Activated CD4-positive, alpha-beta T cell treated with anti-CD3 and anti-CD28 coated beads for 1 hour (primary cell): ENCODE data around the gene CDK5R2.

Experiments
- DNase-seq: peaks from one replicate; pipeline ENCODE4 v3.0.0-alpha.2; 2020

Gene CDK5R2

GRCh38 chr2:218990612-218991011, 31.1 kb downstream of the CDK5R2 start:
- DNase-seq, result no peak

- no peak for DNase-seq
Observed at GRCh38 chr2:218991674-218992168, 32.3 kb downstream of the CDK5R2 start.

DNA sequence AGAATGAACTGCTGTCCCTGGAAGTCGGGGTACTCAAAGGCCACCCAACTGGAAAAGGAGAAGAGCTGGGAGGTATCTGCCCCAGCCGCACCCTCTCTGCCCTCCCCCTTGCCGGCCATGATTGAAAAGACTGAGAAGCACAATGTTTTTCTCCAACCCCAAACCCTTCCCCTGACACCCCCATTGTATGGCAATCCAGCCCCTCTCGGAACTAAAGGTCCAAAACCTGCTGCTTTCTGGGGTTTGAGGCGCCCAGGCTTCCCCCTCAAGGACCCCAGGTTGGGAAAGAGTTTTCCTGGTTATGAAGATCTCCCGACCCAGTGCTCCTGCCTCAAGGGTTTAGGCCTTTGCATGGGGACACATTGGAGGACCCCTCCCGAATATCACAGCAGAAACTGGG, 32.7 kb downstream of the CDK5R2 start:
- no peak for DNase-seq

- DNase-seq, result no peak
Observed at GRCh38 chr2:218992703-218993344, 33.4 kb downstream of the CDK5R2 start.

GRCh38 chr2:218993345-218994315, 34.2 kb downstream of the CDK5R2 start, which contains the start of gene CRYBA2:
CRYBA2 (minus strand) TSS chr2:218993422; CDS start chr2:218993176, 246 bp downstream.
- DNase-seq, result no peak

DNA sequence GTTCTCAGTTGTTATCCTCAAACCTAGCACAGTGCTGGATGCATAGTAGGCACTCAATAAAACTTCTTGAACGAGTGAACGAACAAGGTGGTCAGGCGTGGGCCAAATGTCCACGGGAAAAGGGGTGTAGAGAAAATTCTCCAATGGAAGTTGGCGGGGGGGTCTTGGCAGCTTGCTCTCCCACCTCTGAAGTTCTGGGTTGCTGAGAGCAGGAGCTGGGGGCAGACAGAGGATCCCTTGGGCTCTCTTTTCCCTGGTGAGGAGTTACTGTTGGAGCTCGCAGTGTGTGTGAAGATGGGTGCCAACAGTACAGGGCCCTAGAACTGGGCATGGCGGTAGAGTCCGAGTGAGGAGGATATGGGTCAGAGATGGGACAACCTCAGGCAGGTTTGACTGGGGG, 36.1 kb downstream of the CDK5R2 start:
- no peak for DNase-seq

DNA sequence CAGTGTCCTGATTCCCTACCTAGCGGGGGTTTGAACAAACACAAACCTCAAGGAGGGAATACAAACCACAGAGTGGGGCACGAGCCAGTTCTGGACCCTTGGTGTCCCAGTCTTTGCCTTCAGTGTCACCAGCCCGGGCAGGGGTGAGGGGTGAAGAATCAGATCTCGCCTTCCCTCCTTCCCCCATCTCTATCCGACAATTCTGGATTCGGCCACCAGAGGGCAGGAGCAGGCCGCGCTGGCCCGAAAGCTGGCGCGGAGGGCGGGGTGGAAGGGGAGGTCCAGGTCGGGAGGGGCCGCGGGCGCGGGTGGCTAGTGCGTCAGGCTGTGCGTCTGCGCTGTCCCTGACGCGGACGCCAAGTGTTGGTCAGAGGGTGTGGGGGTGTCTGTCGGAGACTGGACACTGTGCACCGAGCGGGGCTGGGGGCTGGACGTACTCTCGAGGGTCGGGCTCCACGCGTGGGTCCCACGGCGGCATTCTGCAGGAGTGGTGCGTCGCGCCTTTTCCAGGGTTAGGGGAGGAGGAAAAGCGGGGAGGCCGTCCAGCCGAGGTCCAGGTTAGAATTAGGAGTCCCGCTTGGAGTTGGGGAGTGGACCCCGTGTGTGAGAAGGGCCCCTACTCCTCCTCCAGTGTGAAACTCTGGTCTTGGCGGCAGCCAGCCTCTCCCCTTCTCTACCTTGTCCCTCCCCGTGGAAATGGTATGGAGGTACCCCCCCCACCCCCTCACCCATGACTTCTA, 36.7 kb downstream of the CDK5R2 start:
- peak; percentile 62 for DNase-seq

DNA sequence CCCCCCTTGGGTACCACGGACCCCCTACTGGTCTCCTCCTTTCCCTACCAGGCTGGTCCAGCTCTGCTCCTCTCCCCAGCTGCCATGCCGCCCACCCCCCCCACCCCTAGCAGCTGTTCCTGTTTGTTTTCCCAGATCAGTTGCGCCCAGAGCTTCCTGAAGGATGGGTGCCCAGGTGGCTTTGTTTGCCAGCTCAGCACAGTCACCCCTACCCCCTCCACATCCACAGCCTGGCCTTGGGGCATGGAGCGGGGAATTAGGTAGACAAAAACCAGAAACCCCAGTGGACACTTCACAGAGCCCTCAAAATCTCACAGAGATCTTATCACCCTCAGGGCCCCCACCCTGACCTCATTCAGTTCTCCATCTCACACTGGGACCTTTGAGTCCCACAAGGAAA, 37.5 kb downstream of the CDK5R2 start:
- no peak for DNase-seq

GRCh38 chr2:218997731-218998130, 38.3 kb downstream of the CDK5R2 start:
- no peak for DNase-seq

- DNase-seq, result no peak
Observed at GRCh38 chr2:218998414-218999002, 39.0 kb downstream of the CDK5R2 start.

DNA sequence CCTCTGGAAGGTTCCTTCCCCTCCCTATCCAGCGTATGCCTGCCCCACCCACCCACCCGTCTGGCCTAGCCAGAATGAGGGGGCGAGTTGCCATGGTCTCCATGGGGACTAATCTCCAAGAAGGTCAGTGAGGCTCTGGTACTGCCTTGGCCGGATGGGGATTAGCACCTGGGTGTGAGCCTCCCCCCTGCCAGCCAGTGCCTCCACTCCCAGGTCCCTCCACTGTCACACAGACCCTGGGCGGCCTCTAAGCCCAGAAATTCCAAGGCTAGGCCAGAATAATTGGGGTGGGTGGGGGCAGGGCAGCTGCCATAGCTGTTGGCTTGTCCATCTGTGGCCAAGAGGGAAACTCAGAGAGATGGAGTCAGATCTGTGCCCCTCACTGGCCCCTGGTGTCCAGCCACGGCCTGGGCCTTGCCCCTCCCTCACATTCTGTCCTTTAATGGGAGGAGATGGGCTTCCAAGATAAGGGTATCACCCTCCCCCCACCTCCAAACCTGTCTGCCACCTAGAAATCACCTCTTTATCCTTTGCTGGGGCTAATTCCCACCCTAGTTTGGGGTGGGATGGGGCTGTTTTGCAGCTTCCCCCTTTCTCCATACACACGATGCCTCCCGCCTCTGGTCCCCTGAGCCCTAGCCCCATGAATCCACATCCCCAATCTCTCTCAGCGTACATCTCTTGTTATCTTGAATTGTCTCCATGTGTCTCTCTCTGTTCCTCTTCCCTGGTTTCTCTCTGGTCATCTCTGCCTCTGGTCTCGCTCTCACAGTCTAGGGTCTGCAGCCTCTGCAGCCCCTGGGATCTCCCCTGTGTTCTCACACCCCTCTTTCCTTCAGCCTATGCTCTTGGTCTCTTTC, 39.8 kb downstream of the CDK5R2 start:
- DNase-seq, result no peak

DNA sequence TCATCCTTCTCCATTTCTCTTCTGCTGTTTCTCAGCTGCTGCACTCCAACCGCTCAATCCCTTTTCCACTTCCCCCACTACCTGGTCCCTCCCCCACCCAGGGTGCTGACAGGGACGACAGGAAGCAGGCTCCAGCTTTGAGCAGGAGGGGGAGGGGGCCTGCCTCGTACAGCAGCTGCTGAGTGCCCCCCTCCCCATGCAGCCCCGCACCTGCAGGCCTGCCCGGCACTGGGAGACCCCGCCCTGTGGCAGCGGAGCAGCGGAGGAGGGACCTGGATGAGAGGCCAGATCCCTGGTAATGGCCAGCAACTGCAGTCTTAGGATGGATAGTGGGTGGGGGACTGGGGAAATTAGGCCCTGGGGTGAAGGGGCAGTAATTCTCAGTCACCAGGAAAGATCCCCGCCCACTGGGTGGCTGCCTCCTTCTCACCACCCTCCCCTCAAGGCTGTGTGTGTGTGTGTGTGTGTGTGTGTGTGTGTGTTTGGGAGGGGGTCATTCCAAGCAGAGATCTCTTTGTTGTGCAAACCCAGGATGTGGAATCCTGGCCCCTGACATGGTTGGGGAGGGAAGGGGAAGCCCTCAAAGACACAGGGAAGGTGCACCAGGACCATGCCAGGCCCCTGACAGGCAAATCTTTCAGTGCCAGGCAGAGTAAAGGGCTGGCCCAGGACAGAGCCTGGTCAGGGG, 40.6 kb downstream of the CDK5R2 start:
- no peak for DNase-seq

DNA sequence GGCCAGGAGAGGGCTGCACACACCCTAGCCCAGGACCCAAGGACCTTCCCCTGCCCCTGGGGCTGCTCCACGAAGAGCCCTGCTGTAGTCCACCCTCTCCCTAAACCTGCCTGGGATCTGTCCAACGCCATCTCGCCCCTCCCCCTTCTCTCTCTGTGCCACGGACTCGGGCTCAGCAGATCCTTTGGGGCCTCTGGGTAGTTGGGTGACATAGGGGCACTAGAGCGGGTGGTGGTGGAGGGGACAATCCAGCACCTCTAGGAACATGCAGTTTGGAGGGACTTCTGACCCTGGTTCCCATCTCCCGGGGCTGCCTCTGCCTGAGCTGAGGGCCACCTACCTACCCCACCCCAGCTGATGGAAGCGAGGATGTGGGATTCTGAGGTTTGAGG, 41.1 kb downstream of the CDK5R2 start:
- no peak for DNase-seq

DNA sequence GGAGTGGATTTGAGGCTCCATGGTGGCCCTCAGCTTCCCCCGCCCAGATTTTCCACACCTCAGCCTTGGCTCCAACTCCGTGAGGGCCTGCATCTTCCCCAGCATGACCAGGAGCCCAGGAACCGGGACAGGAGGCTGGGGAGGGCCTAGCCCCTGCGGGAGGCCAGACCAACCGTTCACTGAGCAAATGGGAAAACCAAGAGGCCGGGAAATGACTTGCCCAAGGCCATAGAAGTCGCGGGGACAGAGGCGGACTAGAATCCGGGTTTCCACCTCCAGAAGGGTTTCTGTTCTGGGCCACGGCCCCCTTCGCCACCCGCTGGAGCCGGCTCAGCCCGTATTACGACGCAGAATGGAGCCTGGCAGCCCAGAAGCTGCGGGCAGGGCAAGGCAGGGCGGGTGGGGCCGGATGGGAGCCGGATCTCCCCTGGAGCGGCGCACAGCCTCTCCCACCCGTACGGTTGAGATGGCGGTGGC, 41.7 kb downstream of the CDK5R2 start:
- DNase-seq, result no peak

DNA sequence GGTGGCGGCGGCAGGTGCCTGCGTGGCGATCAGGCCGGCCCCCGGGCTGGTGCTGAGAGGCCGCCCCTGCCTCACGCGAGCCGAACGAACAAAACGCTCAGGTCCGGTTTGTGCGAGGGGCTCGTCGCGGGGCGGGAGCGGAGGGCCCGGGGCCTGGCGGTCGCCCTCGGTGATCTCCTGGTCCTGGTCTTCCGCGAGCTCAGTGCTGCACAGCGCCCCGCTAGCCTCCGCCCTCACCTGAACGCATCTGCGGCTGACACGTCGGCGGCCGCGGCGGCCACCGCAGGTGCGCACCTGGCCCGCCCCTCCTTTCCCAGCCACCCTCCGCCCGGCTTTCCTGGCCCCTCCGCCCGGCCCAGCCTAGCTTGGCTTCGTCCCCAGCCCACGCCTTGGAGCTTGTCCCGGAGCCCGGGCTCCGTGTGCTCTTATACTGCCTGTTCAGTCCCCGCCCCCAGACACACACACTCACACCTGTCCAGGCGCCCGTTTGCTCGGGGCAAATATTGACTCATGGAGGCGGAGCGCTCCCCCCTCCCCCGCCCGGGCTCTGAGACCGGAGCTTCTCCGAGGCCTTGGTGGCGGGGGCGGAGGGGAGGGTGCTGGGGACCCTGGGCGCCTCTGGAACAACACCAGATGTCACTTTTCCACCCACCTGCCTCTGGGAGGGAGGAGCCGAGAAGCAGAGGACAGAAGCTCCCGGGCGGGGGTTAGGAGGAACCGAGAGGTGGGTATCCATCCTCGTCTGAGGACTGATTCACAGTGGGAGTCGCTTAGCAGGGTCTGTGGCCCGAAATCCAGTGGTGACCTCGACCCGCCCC, 42.3 kb downstream of the CDK5R2 start:
- DNase-seq, result no peak

DNA sequence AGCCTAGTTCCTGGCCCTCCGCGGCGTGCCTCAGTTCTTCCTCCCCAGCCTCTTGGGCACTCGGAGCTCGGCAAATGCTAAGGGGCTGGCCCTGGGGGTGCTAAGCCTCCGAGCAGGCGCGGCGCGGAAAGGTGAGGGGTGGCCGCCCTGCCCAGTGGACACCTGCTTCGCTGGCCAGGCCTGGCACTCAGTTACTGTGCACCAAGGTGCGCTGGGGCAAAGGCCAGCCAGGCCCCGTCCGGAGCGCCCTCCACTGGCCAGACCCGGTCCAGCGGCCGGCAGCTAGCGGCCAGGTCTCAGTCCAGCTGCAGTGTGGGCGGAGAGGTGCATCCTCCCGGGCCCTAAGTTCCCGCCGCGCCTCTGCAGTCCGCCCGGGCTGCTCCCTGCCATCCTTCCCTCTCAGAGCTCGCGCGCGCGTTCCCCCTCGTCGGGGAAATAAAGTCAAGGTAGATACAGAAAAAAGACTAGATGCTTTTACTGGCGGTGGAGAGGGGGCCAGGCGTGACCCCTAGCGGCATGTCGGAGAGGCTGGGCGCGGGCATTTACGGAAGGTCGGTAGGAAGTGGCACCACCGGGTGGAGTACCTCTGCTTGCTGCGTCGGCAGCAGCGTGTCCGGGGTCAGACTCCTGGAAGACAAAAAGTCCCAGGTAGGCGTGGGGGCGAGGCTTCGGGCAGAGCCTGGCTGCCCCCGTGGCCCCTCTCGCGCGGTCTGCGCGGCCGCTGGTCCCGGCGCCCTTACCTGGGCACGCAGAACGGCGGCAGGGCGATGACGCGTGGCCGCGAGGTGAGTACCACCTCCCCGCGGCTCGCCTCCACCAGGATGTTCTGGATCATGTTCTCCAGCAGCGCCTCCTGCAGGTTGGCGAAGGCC, 43.2 kb downstream of the CDK5R2 start:
- DNase-seq, result no peak

DNA sequence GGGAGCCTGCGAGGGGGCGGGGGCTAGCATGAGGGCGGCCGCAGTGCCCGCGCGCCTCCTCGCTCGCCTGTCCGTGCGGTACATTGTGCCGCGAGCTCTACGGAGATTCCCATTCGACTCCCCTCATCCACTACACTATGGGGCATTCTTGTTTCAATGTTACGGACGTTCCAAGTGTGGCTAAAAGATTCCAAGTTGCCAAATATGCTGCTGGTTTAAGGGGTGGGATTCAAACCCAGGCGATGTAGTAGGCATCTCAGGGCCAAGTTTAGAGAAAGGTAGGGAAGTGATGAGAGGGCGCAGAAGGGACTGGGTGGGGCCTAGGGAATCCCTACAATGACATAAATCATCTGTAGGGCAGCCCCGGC, 43.8 kb downstream of the CDK5R2 start:
- DNase-seq, result no peak

DNA sequence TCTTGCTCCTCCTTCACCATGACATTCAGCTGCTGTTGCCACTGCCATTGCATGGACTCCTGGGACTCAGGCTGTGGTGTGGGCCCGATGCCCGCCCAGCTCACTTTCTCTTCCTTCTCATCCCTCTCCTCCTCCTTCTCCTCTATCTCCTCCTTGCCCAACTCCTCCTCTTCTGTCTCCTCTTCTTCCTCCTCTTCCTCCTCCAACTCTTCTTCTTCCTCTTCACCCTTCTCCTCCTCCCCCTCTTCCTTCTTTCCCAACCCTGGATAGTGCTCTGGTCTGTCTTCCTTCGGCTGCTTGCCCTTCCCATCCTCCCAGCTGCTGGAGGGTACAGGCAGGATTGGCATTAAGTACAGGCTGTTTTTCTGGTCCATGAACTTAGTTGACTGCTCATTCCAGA, 44.5 kb downstream of the CDK5R2 start:
- DNase-seq, result no peak

DNA sequence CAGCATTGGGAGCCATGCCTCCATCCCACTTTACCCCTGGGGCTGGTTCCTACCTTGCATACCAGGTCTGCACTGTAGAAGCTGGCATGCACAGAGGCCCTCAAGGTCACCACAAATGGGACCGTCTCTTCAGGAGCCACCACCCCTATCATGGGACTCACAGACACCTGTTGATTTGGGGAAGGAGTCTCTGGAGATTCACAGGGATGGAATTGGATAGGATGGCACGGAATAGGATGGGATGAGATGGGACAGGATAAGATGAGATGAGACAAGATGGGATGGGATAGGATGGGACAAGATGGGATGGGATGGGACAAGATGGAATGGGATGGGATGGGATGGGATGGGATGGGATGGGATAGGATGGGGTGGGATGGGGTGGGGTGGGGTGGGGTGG, 49.8 kb downstream of the CDK5R2 start:
- DNase-seq, result no peak
